HG02588 (cell line): ENCODE results near the gene NHSL2.
A peak's percentile ranks its signal among the peaks of the same experiment; 100 is the strongest.

Experiments used
- ATAC-seq: cut with Tn5 transposase; IDR thresholded peaks from one replicate; pipeline ENCODE4 v1.9.1; 2021; ENCODE audit warnings: mild to moderate bottlenecking, moderate library complexity; ENCODE audit not compliant: unreplicated experiment

NHSL2 gene

DNA sequence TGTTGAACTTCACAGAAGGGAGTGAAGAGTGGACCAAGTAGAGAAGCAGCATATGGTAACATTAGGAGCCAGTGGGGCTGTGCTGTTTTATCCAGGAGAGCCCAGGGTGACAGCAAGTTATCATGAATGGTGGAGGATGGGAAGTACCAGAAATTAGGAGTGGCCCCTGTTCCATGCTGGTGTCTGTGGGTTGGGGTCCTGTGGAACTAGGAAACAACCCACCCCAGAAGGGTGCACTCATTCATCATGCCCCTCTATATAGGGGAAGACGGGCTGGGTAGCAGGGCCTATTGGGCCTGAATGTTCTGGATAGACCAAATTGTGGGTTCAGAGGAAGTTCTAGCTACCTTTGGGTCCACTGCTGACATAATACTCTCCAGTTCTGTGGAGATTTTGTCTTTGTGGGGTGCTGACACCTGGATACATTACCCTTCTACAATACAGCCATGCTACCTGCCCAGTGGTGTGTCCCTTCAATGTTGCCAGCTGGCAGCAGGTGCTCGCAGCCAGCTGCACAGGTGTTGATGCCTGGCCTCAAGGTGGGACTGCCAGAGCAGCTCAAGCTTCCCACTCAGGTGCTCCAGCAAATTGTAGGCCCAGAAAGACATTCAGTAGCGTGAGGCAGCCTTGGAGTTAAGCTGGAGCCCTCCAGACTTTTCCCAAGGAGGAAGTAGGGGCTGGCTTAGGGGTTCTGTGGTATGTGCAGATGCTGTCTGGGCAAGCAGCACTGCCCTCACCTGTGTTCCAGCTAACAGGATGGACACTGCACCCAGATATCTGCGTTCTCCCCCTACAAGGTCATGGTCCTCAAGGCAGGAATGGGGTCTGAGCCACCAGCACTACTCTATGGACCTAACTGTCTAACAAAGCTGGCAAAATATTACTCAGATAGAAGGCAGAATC lies 106.5 kb downstream of the NHSL2 start:
- ATAC-seq = no peak

DNA sequence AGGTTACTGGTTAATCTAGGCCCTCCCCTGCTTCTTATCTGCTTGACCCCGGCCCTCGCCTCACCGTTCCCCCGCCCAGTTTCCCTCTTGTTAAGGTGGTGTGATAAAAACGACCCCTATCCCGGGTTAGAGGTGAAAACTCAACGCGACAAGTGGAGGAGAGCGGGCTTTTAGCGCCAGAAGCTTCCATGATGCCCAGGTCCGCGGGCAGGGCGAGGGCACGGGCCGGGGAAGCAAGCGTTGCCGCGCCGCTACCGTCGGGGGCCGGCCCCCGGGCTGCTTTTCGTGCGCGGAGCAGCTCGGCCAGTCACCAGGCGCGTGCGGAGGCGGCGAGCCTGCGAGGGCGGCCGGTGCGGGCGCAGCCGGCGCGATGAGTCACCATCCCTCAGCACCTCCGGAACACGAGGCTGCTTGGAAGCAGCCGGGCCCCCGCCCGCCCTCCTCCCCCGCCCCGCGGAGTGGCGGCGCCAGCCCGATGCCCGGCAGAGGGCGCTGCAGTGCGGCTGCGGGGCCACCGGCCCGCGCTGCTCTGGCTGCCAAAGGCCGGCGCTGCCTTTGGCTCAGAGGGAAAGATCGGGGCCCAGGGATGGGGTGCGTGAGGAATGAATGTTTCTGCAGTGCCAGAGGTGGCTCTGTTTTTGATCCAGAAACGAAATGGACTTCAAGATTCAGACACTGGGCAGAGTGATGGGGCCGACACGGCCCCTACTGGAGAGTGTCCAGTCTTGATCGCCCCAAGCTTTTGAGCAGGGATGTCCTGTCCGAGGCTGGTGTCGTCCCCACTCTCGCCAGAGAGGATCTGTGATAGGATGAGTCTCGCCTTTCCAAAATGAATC lies 107.8 kb downstream of the NHSL2 start:
- peak; percentile 74 for ATAC-seq

DNA sequence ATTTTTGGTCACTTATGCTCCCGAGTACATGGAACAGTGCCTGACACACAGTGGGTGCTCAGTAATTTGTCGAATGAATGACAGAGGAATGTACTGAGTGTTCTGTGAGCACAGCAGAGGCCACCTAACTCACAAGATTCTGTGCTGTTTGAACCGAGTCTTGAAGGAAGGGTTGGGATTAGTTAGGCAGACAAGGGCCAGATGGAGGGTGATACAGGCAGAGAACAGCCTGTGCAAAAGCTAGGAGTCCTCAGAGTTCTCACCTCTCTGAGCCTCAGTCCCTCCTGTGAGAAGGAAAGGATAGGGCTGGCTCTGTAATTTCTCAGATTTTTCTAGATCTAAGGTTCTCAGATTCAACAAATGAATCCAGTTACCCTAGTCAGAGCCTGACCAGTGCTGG lies 108.8 kb downstream of the NHSL2 start:
- no peak for ATAC-seq

- no peak for ATAC-seq
These were observed 109.6 kb downstream of the NHSL2 start for GRCh38 chrX:72020204-72020603.

DNA sequence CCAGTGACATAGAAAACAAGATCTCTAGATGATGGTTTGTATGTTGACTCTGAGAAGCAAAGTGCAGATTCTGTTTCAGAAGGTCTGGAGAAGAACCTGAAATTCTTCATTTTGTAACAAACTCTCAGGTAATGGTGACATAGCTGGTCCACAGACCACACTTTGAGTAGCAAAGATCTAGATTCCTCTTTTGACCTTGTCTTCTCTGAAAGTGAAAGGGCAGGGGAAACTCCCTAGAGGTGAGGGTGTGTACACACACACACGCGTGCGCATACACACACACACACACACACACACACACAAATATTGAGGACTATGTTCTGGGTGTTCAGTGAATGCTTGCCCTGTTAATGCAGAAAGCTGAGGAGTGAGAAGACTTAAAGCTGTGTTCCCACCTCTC lies 110.1 kb downstream of the NHSL2 start:
- no peak for ATAC-seq

DNA sequence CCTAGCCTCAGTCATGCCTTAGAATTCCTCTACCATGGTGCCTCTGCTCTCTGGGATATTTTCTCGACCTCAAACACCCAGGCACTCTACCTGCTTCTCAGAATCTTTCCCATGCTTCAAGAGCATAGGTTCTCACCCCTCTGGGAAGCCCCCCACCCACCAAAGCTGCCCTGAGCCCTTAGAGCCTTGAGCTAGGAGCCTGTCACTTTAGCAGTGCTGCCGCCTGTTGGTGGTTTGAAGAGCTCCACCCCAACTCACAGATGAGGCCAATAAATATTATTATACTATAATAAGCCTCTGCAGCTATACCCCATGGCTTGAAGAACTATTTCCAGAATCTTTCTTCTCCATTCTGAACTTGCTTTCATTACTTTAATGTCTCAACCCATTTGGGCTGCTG lies 111.3 kb downstream of the NHSL2 start:
- no peak for ATAC-seq

GRCh38 chrX:72023071-72023470 lies 112.4 kb downstream of the NHSL2 start:
- ATAC-seq = no peak

DNA sequence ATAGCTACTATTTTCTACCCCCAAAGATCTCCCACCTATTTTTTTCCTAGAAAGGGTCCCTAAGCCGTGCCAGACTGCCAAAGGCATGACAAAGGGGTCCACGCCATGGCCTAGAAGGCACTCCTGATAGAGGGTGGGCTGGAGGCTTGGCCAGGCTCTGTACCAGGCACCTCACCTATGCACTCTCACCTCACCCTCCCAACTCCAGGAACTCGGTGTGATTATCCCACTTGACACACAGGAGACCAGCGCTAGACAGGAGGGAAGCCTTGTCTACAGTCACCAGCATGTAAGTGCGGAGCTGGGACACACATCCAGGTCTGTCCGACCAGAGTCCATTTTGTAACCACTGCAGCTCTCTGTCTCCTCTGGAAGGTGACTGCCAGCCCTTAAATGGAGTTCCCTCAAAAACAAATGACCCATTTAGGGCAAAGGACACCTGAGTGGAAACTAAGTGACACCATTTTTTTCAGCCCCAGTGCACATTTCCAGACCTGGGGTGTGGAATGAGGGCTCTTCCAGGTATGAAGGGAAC lies 114.7 kb downstream of the NHSL2 start:
- ATAC-seq = no peak

- ATAC-seq = no peak
These were observed 115.8 kb downstream of the NHSL2 start for GRCh38 chrX:72026341-72027023.

- no peak for ATAC-seq
These were observed 116.6 kb downstream of the NHSL2 start for GRCh38 chrX:72027024-72027913.

- no peak for ATAC-seq
These were observed 117.3 kb downstream of the NHSL2 start for GRCh38 chrX:72027914-72028307.

GRCh38 chrX:72028701-72029470 lies 118.2 kb downstream of the NHSL2 start:
- ATAC-seq = no peak

DNA sequence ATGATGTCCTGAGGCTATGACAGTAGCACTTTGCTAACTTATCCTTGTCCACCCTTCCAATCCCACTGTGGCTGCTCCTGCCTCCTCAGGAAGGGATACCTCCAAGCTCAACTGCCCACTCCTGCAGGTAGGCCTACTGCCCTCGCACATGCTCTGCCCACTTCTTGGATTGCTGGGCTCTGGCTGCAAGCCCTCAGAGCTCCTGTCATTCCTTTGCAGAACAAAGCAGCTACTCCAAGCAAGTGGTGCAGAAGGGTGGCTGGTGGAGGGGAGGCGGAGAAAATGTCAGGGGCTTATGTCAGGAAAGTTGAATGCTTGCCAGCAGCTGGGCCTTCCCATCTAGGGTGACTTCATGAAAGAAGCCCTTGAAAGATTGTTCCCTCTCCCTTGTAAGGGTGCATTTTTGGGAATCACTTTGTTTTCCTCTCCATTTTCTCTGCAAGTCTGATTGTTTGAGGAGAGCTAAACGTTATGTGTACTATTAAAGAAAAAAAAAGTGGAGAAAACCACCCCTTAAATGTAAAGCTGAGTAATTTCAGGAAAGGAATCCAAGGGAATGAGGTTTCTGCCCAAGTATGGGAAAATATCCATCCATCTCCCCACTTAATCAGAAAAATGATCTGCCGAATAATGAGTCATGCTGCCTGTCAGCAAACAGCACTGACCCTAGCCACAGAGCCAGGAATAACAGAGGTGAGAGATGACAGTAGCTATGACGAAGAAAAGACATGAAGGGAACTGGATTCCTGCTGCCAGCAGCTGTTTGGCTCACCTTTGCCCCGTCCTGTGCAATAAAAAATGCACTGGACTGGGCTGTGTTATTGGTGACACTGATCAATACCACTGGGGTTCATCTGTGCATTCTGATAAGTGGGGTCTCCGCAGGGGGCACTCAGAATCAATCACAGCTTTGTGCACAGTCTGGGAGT lies 119.1 kb downstream of the NHSL2 start:
- ATAC-seq = no peak

DNA sequence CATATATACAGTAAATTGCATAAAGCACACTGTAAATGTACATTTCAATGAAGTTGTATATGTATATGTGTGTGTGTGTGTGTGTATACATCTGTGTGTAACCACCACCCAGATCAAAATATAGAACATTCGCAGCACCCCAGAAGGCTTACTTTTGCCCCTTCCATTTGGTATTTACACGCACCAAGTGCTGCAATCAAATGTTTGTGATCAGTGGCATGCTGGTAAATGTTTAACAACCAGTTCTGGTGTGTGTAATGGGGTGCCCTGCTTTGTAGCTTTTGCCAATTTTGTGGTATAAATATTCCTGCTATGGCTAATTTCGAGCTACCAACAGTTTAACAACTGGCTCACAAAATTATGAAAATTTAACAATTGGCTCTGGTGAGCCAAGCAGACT lies 119.8 kb downstream of the NHSL2 start:
- no peak for ATAC-seq

- ATAC-seq = no peak
These were observed 120.5 kb downstream of the NHSL2 start for GRCh38 chrX:72031118-72031517.

DNA sequence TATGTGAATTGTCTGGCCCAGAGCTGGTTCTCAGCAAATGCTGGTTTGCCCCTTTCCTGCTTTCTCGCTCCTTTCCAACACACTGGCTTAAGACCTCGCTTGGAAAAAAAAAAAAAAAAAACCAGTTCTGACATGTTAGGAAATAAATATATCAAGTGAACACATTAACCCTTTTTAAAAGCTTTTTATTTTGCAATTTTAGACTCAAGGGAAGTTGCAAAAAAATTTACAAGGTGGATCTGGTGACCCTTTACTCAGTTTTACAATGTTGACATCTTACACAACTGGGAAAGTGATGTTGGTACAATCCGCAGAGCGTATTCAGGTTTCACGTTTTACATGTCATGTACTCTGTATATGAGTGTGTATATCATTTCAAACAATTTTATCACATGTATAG lies 121.0 kb downstream of the NHSL2 start:
- no peak for ATAC-seq

DNA sequence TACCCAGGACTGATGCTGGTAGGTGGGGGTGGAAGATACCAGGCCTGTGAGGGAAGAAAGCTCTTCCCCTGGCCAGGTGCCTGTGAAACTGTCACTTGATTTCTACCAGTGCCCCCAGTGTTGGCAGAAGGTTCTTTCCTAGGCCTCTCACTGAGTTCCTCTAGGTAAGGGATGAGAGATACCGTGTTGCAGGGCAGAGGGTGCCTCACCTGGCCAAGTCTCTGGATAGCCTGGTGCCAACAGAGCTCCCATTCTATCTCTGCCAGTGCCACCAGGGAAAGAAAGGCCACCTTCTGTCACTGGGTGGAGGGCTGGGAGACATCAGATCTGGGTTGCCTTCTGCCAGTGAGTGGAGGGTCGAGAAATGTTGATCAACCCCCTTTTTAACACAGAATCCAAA lies 127.0 kb downstream of the NHSL2 start:
- no peak for ATAC-seq

DNA sequence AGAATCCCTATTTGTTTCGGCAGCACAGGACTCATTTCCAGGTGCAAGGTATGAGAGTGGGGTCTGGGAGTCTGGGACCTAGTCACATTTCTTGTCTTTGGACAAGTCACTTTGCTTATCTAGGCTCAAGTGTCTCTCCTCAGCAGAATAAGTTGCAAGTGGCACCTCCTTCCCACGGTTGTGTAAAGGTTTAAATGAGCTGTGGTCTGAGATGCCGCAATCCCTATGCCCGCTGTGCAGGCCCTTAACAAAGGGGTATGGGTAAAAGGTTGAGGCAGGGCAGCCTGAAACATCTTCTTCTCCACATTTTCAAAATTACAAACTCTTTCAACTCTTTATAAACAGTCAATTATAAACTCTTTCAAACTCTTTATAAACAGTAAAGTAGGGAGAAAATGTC lies 127.4 kb downstream of the NHSL2 start:
- no peak for ATAC-seq
